ENCODE measurements around the gene KIAA1755.

The KIAA1755 gene

GRCh38 chr20:38164624-38165088 lies 95.9 kb downstream of the KIAA1755 start:
- Histone ChIP-seq H3K4me2 (ENCODE audit: low read depth, low read length, poor library complexity, severe bottlenecking) (no peak overlapping the region), H3F3A (ENCODE audit: low read depth) (no peaks in the 10 kb centered on the region), H2AFZ (ENCODE audit: low read length) (no peak overlapping the region), H3K4me1 (ENCODE audit: insufficient read depth, low read length, poor library complexity, severe bottlenecking) (no peaks in the 10 kb centered on the region), H3K4me3 (ENCODE audit: low read length, poor library complexity, severe bottlenecking) (no peak overlapping the region), H3K9me3 (ENCODE audit: insufficient read depth, low read depth, low read length) (no peaks in the 10 kb centered on the region), H3K27me3 (ENCODE audit: insufficient read depth, low read length, poor library complexity, severe bottlenecking) (no peaks in the 10 kb centered on the region), H3K79me2 (ENCODE audit: insufficient read depth, low read length) (no peaks in the 10 kb centered on the region), H3K36me3 (ENCODE audit: insufficient read depth, low read length) (no peaks in the 10 kb centered on the region), H3K9me2 (replicated peaks; ENCODE audit: low read depth, low read length) (no peaks in the 10 kb centered on the region), H3K9ac (ENCODE audit: low read depth, low read length, poor library complexity, severe bottlenecking) (no peak overlapping the region), H4K20me1 (ENCODE audit: insufficient read depth, low read length, poor library complexity, severe bottlenecking) (no peaks in the 10 kb centered on the region)
- no peak for TF ChIP-seq EZH2phosphoT487 (IDR thresholded peaks at IDR 0.05; ENCODE audit: borderline replicate concordance)
- no peak for TF ChIP-seq CTCF (conservative IDR thresholded peaks at IDR 0.05; ENCODE audit: low read length)

- H3K27me3 ChIP-seq (ENCODE audit: insufficient read depth, low read length, poor library complexity, severe bottlenecking), result no peaks in the 10 kb centered on the region
- H2AFZ ChIP-seq (ENCODE audit: low read length), result no peak overlapping the region
- H3K9me3 ChIP-seq (ENCODE audit: insufficient read depth, low read depth, low read length), result no peaks in the 10 kb centered on the region
- no peaks in the 10 kb centered on the region for H3K79me2 ChIP-seq (ENCODE audit: insufficient read depth, low read length)
- H3K9ac ChIP-seq (ENCODE audit: low read depth, low read length, poor library complexity, severe bottlenecking), result no peak overlapping the region
- H3K36me3 ChIP-seq (ENCODE audit: insufficient read depth, low read length), result no peaks in the 10 kb centered on the region
- no peak overlapping the region for H3K4me3 ChIP-seq (ENCODE audit: low read length, poor library complexity, severe bottlenecking)
- no peaks in the 10 kb centered on the region for H3K9me2 ChIP-seq (replicated peaks; ENCODE audit: low read depth, low read length)
- TF ChIP-seq EZH2phosphoT487 (IDR thresholded peaks at IDR 0.05; ENCODE audit: borderline replicate concordance) (no peak), CTCF (conservative IDR thresholded peaks at IDR 0.05; ENCODE audit: low read length) (no peak)
- H3K4me2 ChIP-seq (ENCODE audit: low read depth, low read length, poor library complexity, severe bottlenecking), result no peak overlapping the region
- no peaks in the 10 kb centered on the region for H4K20me1 ChIP-seq (ENCODE audit: insufficient read depth, low read length, poor library complexity, severe bottlenecking)
- no peaks in the 10 kb centered on the region for H3K4me1 ChIP-seq (ENCODE audit: insufficient read depth, low read length, poor library complexity, severe bottlenecking)
- no peaks in the 10 kb centered on the region for H3F3A ChIP-seq (ENCODE audit: low read depth)
Measured at GRCh38 chr20:38164069-38164468, 96.5 kb downstream of the KIAA1755 start.

- H2AFZ ChIP-seq (ENCODE audit: low read length), result no peak overlapping the region
- H4K20me1 ChIP-seq (ENCODE audit: insufficient read depth, low read length, poor library complexity, severe bottlenecking), result no peaks in the 10 kb centered on the region
- no peaks in the 10 kb centered on the region for H3F3A ChIP-seq (ENCODE audit: low read depth)
- no peaks in the 10 kb centered on the region for H3K4me1 ChIP-seq (ENCODE audit: insufficient read depth, low read length, poor library complexity, severe bottlenecking)
- no peak overlapping the region for H3K4me2 ChIP-seq (ENCODE audit: low read depth, low read length, poor library complexity, severe bottlenecking)
- H3K27me3 ChIP-seq (ENCODE audit: insufficient read depth, low read length, poor library complexity, severe bottlenecking), result no peaks in the 10 kb centered on the region
- H3K36me3 ChIP-seq (ENCODE audit: insufficient read depth, low read length), result no peaks in the 10 kb centered on the region
- H3K4me3 ChIP-seq (ENCODE audit: low read length, poor library complexity, severe bottlenecking), result no peak overlapping the region
- H3K9ac ChIP-seq (ENCODE audit: low read depth, low read length, poor library complexity, severe bottlenecking), result no peak overlapping the region
- no peaks in the 10 kb centered on the region for H3K9me2 ChIP-seq (replicated peaks; ENCODE audit: low read depth, low read length)
- H3K9me3 ChIP-seq (ENCODE audit: insufficient read depth, low read depth, low read length), result no peaks in the 10 kb centered on the region
- no peaks in the 10 kb centered on the region for H3K79me2 ChIP-seq (ENCODE audit: insufficient read depth, low read length)
- no peak for TF ChIP-seq CTCF (conservative IDR thresholded peaks at IDR 0.05; ENCODE audit: low read length)
- no peak for TF ChIP-seq EZH2phosphoT487 (IDR thresholded peaks at IDR 0.05; ENCODE audit: borderline replicate concordance)
Measured at GRCh38 chr20:38162878-38163875, 97.4 kb downstream of the KIAA1755 start.
